GM23338 (cell line): ENCODE data around the gene CLC. TPM values are rescaled to one million over a fixed set of nuclear protein-coding genes. Genes with fewer than 3 reads are reported as not detected.
"Not testable (repeated sequence)": the region's sequence is repeated elsewhere in the genome, so short reads cannot be mapped to it uniquely, and the experiment has no call there.

Source experiments
- ATAC-seq: fragments of 200-7000 bp; cut with Tn5 transposase; 3 replicates; pipeline ENCODE4 v1.9.1; 2020
- DNase-seq: peaks from one replicate; pipeline ENCODE4 v3.0.0-alpha.2; 2015; ENCODE audit warnings: low spot score
- H2AFZ ChIP-seq: fragments of 200-600 bp; sonication (generic); 2 replicates; pipeline ENCODE4 v1.8.0; 2016; ENCODE audit warnings: antibody characterized with exemption, mild to moderate bottlenecking, moderate library complexity
- H3F3A ChIP-seq: fragments of 200-600 bp; sonication (generic); replicated peaks from 2 replicates; pipeline ENCODE4 v1.8.0; 2017; ENCODE audit warnings: antibody characterized with exemption, mixed run types, low read depth
- H3K27ac ChIP-seq: fragments of 200-600 bp; sonication (generic); 2 replicates; pipeline ENCODE4 v1.6.1; 2016; ENCODE audit warnings: low read depth
- H3K27me3 ChIP-seq: fragments of 200-600 bp; sonication (generic); 2 replicates; pipeline ENCODE4 v1.8.0; 2016; ENCODE audit warnings: mild to moderate bottlenecking, mixed run types, moderate library complexity; ENCODE audit not compliant: insufficient read depth
- H3K36me3 ChIP-seq: fragments of 200-600 bp; sonication (generic); 2 replicates; pipeline ENCODE4 v1.8.0; 2016; ENCODE audit warnings: mild to moderate bottlenecking; ENCODE audit not compliant: insufficient read depth
- H3K4me1 ChIP-seq: fragments of 200-600 bp; sonication (generic); 2 replicates; pipeline ENCODE4 v1.8.0; 2016; ENCODE audit warnings: mild to moderate bottlenecking, moderate library complexity; ENCODE audit not compliant: insufficient read depth
- H3K4me2 ChIP-seq: fragments of 200-600 bp; sonication (generic); 2 replicates; pipeline ENCODE4 v1.7.1; 2017; ENCODE audit warnings: mixed run types
- H3K4me3 ChIP-seq: fragments of 200-600 bp; sonication (generic); 2 replicates; pipeline ENCODE4 v1.6.1; 2016; ENCODE audit warnings: mixed run types
- H3K79me2 ChIP-seq: fragments of 200-600 bp; sonication (generic); replicated peaks from 2 replicates; pipeline ENCODE4 v1.8.0; 2017; ENCODE audit warnings: mild to moderate bottlenecking; ENCODE audit not compliant: insufficient read depth
- H3K9me2 ChIP-seq: fragments of 200-600 bp; sonication (generic); 2 replicates; pipeline ENCODE4 v1.8.0; 2017; ENCODE audit not compliant: insufficient read depth
- H4K20me1 ChIP-seq: fragments of 200-600 bp; sonication (generic); replicated peaks from 2 replicates; pipeline ENCODE4 v1.8.0; 2017; ENCODE audit warnings: mild to moderate bottlenecking; ENCODE audit not compliant: insufficient read depth
- H3K27ac Mint-ChIP-seq: 2 replicates; pipeline ENCODE4 v1.8.0; 2020; ENCODE audit warnings: inconsistent platforms, mild to moderate bottlenecking, moderate library complexity, mixed read lengths
- H3K27me3 Mint-ChIP-seq: 3 replicates; pipeline ENCODE4 v1.8.0; 2022; ENCODE audit warnings: low read depth, mild to moderate bottlenecking, moderate library complexity, mixed read lengths, inconsistent platforms; ENCODE audit not compliant: insufficient read depth, poor library complexity
- H3K36me3 Mint-ChIP-seq: 3 replicates; pipeline ENCODE4 v1.8.0; 2021; ENCODE audit warnings: low read depth, mild to moderate bottlenecking, inconsistent platforms, moderate library complexity, mixed read lengths
- H3K4me1 Mint-ChIP-seq: 3 replicates; pipeline ENCODE4 v1.8.0; 2020; ENCODE audit warnings: mild to moderate bottlenecking, inconsistent platforms, mixed read lengths
- H3K4me3 Mint-ChIP-seq: 3 replicates; pipeline ENCODE4 v1.8.0; 2021; ENCODE audit warnings: moderate library complexity, mild to moderate bottlenecking, inconsistent platforms, mixed read lengths
- H3K9me3 Mint-ChIP-seq: 3 replicates; pipeline ENCODE4 v1.8.0; 2020; ENCODE audit warnings: moderate library complexity, mild to moderate bottlenecking, inconsistent platforms, mixed read lengths
- EZH2phosphoT487 ChIP-seq: fragments of 200-600 bp; sonication (generic); IDR thresholded peaks from one replicate; pipeline ENCODE4 v1.8.1; 2018; ENCODE audit warnings: antibody characterized with exemption; ENCODE audit not compliant: unreplicated experiment
- STAT1 ChIP-seq: IDR thresholded peaks from one replicate; pipeline ENCODE4 v1.6.1; 2016; ENCODE audit warnings: antibody characterized with exemption; ENCODE audit not compliant: unreplicated experiment
- ZNF114 ChIP-seq: fragments of 250-450 bp; sonication (Bioruptor Pico); IDR thresholded peaks from 2 replicates; pipeline ENCODE4 v1.5.0; 2020; ENCODE audit warnings: mild to moderate bottlenecking, moderate library complexity
- ZNF331 ChIP-seq: fragments of 250-450 bp; sonication (Bioruptor Pico); IDR thresholded peaks from 2 replicates; pipeline ENCODE4 v1.5.0; 2020; ENCODE audit warnings: low read depth, mild to moderate bottlenecking, moderate library complexity
- ZNF462 ChIP-seq: fragments of 250-450 bp; sonication (Bioruptor Pico); IDR thresholded peaks from 2 replicates; pipeline ENCODE4 v1.5.0; 2020; ENCODE audit warnings: mild to moderate bottlenecking, moderate library complexity
- polyA plus RNA-seq: library from polyadenylated mRNA; unstranded; fragments of >200 nt; fragmentation: Nextera tagmentation; extraction: Ambion mirVana; gene quantifications from 2 replicates; pipeline ENCODE4 v1.2.1, GENCODE V29; 2016
- total RNA-seq: library from RNA; depleted of rRNA; stranded (reverse); fragments of >200 nt; shearing (Covaris generic); gene quantifications from 2 replicates; pipeline ENCODE4 v1.2.3, GENCODE V29; 2014
- TF ChIP-seq, protein P1 (sequence below): IDR thresholded peaks from one replicate; pipeline ENCODE4 v1.6.1; 2018; ENCODE audit warnings: antibody characterized with exemption; ENCODE audit not compliant: unreplicated experiment

CLC gene
- total and polyA plus RNA-seq, 2 experiments from 2014 or later, result not detected

- no peak for TF ChIP-seq ZNF462 (CRISPR knock-in tag)
- TF ChIP-seq, protein P1, sequence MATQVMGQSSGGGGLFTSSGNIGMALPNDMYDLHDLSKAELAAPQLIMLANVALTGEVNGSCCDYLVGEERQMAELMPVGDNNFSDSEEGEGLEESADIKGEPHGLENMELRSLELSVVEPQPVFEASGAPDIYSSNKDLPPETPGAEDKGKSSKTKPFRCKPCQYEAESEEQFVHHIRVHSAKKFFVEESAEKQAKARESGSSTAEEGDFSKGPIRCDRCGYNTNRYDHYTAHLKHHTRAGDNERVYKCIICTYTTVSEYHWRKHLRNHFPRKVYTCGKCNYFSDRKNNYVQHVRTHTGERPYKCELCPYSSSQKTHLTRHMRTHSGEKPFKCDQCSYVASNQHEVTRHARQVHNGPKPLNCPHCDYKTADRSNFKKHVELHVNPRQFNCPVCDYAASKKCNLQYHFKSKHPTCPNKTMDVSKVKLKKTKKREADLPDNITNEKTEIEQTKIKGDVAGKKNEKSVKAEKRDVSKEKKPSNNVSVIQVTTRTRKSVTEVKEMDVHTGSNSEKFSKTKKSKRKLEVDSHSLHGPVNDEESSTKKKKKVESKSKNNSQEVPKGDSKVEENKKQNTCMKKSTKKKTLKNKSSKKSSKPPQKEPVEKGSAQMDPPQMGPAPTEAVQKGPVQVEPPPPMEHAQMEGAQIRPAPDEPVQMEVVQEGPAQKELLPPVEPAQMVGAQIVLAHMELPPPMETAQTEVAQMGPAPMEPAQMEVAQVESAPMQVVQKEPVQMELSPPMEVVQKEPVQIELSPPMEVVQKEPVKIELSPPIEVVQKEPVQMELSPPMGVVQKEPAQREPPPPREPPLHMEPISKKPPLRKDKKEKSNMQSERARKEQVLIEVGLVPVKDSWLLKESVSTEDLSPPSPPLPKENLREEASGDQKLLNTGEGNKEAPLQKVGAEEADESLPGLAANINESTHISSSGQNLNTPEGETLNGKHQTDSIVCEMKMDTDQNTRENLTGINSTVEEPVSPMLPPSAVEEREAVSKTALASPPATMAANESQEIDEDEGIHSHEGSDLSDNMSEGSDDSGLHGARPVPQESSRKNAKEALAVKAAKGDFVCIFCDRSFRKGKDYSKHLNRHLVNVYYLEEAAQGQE, result no peak
- no peak for TF ChIP-seq EZH2phosphoT487
- no peak for TF ChIP-seq ZNF114 (CRISPR knock-in tag)
- TF ChIP-seq STAT1, result no peak
- TF ChIP-seq ZNF331 (CRISPR knock-in tag), result no peak
These were observed 11.8 kb downstream of the CLC start (continued) for GRCh38 chr19:39725995-39726394.

GRCh38 chr19:39720144-39720543 lies 17.7 kb downstream of the CLC start:
- H3K9me2 ChIP-seq, H2AFZ ChIP-seq, H3K27ac ChIP-seq, H3K4me3 ChIP-seq, DNase-seq, H3K36me3 Mint-ChIP-seq, ATAC-seq, H3K4me3 Mint-ChIP-seq, H3K27ac Mint-ChIP-seq, H3K4me1 Mint-ChIP-seq, H3F3A ChIP-seq, H3K4me2 ChIP-seq, H4K20me1 ChIP-seq, H3K27me3 Mint-ChIP-seq, H3K27me3 ChIP-seq, H3K79me2 ChIP-seq, H3K36me3 ChIP-seq, H3K4me1 ChIP-seq: not testable (repeated sequence)
- peaks cover 17% of the 10 kb centered on the region for H3K9me3 Mint-ChIP-seq
